H1 (cell line): ENCODE results near the gene RHBDD1. TPM values are rescaled to one million over a fixed set of nuclear protein-coding genes. Genes with fewer than 3 reads are reported as not detected.

Experiments
- CHD7 ChIP-seq: fragments of 300-600 bp; sonication (generic); IDR thresholded peaks from 2 replicates; pipeline ENCODE4 v1.7.1; 2012; ENCODE audit warnings: low read length, moderate library complexity, mild to moderate bottlenecking, inconsistent platforms; ENCODE audit not compliant: insufficient replicate concordance
- polyA plus RNA-seq, 7 experiments: library from polyadenylated mRNA; depleted of rRNA in 3 of 7; stranded (reverse) in 5 of 7; unstranded in 2 of 7; fragments of >200 nt in 5 of 7; fragments of 200-250 nt in 2 of 7; gene quantifications; 1 replicate in 5 of 7; 2 replicates in 1 of 7; 4 replicates in 1 of 7; pipeline versions ENCODE4 v1.2.1 to v1.2.3, GENCODE V29; 2011 to 2013; ENCODE audit warnings: missing spikeins in 2 of 7, mixed read lengths in 2 of 7
- total RNA-seq: library from RNA; stranded (reverse); fragmentation: NEBNext Ultra II Directional; extraction: Animal tissue kit (Norgen Biotek cat#: 25700); gene quantifications from 2 replicates; pipeline ENCODE4 v1.2.1, GENCODE V29; 2021

Gene RHBDD1
- total and polyA plus RNA-seq, 2 of the 8 experiments (the other 6 are each of a cell fraction or from before 2014, with no cell fraction given) = 10.5 to 23.1 TPM

- TF ChIP-seq CHD7 = no peak
Measured at GRCh38 chr2:227038550-227039189, 202.8 kb downstream of the RHBDD1 start (continued).
